ENCODE measurements around the gene MOB3C.

- TF ChIP-seq CTCF (IDR thresholded peaks at IDR 0.05) (no peak), POLR2A (IDR thresholded peaks at IDR 0.05) (no peak)
These were observed 44.9 kb downstream of the MOB3C start for GRCh38 chr1:46571691-46572225.

Measured in heart left ventricle (tissue), 13 donors.